ENCODE measurements around the gene ETV6.
A peak's percentile ranks its signal among the peaks of the same experiment; 100 is the strongest.

Gene ETV6

DNA sequence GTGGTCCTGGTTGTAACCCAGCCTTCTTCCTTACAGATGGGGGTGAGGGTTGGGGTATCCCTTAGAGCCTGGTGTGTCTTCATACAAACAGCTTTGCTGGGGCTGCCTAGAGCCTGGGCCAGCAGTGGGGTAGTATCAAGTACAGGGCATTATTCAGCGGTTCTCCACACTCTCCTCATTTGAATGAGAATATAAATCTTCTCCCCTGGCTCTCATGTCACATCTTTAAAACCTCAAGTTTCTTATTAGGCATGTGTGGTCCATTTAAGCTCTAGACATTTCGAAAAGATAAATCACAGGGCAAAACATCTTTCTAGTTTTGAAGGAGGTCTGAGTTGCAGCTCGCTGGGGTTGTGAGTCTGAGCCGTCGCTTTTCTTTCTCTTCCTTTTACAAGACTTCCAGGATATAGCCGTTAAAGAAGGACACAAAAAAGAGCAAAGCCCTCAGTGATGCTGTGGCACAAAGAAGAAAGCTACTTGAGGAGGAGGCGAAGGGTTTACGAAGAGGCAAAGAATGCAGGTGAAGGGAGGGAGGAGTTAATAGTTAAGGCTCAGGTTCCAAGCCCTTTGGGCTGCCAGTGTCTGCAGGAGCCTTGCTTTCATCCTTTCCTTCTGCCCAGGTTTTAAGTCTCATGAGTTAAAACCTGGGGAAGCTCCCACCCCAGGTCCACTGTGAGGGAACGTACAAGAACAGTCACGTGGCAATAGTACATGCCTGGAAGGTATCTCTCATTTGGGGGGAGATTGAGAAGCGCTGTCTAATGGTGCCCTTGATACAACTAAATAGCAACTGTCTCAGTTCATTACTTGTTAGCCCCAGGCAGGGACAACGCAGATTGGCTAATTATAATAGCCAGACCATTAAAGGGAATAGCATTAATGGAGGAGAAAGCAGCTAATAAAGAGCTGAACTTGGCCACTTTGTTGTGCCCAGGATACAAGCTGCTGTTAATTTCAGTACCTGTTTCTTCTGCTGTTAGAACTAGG lies 94.2 kb downstream of the ETV6 start:
- no peak for DNase-seq (ENCODE audit: low read depth)

DNA sequence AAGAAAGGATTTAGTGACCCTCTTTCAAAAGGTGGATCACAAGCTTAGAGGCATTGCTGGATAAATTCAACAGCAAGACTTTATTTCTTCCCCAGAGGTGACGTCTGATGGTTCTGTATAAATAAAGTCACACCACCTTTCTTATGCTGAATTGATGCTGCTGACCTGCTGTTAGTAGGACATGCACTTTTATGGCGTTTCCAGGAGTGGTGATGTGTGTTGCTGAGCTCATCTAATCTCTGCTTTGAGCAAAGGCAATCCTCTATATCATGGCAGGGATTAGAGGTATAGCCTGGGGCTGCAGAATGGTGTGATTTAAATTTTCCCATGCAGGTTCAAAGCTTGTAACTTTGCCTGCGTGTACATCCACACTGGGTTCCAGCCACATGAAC lies 94.9 kb downstream of the ETV6 start:
- no peak for DNase-seq (ENCODE audit: low read depth)

- DNase-seq (ENCODE audit: low read depth), result no peak
Measured at GRCh38 chr12:11745113-11745512, 95.6 kb downstream of the ETV6 start.

DNA sequence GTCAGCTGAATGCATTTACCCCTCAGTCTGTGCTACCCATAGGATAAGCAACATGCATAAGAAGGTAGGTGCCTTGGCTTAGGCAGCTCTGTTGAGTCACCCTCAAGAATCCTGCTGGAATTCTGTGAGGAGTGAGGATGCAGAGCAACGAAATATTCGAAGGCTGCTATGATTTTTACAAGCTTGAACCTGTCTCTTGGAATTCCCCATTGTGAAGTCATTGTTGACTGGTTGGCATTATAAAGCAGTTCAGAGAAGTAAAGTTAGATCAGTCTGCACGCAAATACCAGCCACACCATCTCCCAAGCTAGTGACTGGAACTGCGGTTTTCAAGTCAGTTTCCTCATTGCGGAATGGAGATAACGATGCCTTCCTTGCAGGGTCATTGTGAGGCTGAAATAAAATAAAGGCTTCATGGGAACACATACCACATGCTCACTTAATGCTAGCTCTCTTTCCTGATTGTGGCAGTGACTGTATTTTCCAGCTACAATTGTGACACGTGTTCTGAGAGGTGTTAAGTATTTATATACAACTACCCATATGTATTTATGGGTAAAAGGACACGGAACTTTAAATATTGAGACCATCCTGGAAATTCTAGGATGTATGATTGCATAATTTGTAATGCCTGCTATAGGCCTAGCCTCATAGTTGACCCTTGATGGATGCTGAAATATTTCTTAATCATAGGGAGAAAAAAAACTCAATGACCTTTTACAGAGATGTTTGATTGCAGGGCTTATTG lies 96.7 kb downstream of the ETV6 start:
- peak; percentile 88 for DNase-seq (ENCODE audit: low read depth)

GRCh38 chr12:11746940-11747716 lies 97.7 kb downstream of the ETV6 start:
- no peak for DNase-seq (ENCODE audit: low read depth)

GRCh38 chr12:11747969-11748368 lies 98.5 kb downstream of the ETV6 start:
- DNase-seq (ENCODE audit: low read depth), result no peak

DNA sequence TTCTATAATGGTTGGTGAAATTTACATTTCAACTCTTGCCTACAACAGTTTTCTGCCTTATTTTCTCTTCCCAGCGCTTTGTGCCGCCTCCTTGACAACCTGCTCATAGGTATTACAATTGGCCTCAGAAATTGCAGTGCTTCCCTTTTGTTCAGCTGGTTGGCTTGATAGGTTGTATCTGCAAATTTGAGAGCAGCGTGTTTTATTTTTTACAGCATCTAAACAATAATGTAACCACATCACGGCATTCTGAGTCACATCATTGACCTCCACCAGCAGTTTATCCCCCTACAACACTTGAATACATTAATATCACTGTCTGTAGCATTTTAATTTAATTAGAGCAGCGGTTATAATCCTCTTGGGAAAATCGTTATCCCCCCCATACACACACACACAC lies 99.4 kb downstream of the ETV6 start:
- DNase-seq (ENCODE audit: low read depth), result no peak

- DNase-seq (ENCODE audit: low read depth), result no peak
Measured at GRCh38 chr12:11749943-11750690, 100.6 kb downstream of the ETV6 start.

GRCh38 chr12:11752403-11753149 lies 103.1 kb downstream of the ETV6 start:
- no peak for DNase-seq (ENCODE audit: low read depth)

GRCh38 chr12:11753150-11753499 lies 103.7 kb downstream of the ETV6 start:
- no peak for DNase-seq (ENCODE audit: low read depth)

GRCh38 chr12:11753826-11754225 lies 104.4 kb downstream of the ETV6 start:
- no peak for DNase-seq (ENCODE audit: low read depth)

DNA sequence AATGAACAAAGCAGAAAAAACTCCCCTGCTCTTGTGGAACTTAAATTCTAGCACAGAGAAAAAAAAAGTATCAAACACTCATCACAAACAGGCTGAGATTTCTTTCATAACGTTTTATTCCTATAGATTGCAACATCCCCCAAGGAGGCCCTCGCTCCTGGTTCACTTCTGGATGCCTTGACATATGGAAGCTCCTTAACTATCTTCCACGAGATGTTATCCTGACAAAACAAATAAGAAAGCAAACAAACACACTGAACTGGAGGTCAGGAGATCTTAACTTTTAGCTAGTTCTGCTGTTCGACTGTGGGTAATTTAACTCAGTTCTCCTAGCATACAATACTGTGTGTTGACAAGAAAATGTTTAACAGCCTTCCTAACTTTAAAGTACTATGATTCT lies 104.8 kb downstream of the ETV6 start:
- no peak for DNase-seq (ENCODE audit: low read depth)

DNA sequence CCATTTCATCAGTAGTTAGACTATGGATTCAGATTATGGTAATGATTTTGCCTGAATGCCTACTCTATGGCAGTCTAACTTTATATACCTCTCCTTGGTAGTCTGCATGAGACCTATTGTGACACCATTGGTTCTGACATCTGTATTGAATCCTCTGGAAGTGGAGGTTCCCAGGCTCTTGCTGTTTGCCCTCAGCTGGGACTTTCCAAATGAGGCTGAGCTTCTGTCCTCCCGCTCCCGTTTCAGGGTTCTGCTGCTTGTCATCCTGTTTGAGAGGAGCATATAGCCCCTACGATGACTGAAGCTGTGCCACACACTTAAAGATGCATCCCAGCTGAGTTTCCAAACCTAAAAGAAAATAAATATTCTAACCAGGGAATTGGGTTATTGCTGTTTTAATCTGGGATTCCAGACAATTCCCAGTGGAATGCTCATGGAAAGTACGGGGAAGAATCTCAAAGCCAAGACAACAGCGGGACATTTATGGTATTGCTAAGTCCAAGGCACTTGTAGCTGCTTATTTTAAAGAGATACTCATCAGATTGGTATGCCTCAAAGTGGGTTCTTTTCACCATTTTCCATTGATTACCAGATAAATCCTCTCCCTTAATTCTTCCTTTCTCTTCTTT lies 105.9 kb downstream of the ETV6 start:
- DNase-seq (ENCODE audit: low read depth), result no peak

- DNase-seq (ENCODE audit: low read depth), result no peak
Measured at GRCh38 chr12:11756022-11756421, 106.5 kb downstream of the ETV6 start.

DNA sequence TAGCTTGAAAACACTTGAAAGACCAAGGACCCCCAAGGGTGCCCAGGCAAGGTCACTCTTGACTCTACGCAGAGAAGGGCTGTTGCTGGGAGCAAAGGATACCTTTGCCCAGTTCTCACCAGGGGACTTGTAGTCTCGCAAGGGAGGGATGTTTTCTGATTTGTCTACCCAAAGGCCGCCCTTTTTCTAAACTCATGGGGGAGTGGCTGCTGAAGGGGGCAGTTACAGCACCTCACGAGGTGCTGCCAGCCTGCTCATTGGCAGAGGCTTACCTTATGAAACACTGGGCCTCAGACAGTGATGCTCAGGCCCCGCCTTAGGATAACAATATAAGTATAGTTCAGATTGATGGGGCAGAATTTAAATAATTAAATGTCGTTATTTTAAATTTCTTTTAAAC lies 107.0 kb downstream of the ETV6 start:
- no peak for DNase-seq (ENCODE audit: low read depth)

DNA sequence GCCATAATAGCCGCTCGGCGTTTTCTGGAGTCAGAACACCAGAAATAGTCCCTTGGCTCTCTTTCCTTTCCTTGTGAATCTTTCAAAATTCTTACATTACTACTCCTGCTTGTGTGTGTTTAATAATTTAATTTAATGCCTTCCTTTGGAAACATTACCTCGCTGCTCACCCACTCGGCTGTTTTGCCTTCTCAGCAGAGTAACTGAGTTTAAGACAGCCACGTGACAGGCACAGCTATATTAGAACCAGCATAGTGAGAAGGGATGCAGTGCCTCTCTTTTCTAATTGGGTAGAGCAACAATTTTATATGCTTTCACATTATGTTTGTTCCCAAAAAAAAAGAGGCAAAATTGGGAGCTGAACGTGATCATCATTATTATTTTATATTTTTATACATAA lies 107.6 kb downstream of the ETV6 start:
- DNase-seq (ENCODE audit: low read depth), result no peak

- no peak for DNase-seq (ENCODE audit: low read depth)
Measured at GRCh38 chr12:11757531-11757930, 108.1 kb downstream of the ETV6 start.

DNA sequence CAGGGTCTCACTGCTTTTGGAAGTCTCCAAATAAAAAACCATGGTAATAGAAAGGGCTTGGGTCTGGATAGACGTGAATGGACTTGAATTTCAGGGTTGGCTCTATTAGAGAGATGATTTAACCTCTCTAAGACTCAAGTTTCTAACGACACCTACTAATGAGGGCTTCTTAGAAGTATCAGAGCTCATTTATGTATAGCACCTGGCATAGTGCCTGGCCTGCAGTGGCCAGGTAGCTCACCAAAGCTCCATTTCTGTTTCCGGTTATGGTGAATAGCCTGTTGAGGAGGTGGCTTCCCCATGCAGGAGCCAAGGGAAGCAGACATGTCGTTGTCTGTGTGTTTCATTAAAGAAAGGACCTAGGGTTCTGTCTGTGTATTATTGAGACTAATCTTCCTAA lies 108.6 kb downstream of the ETV6 start:
- DNase-seq (ENCODE audit: low read depth), result no peak

GRCh38 chr12:11758510-11759493 lies 109.3 kb downstream of the ETV6 start:
- DNase-seq (ENCODE audit: low read depth), result no peak

Measured in ELR (cell line).